ENCODE results near the gene FRMD4A. TPM values are rescaled to one million over a fixed set of nuclear protein-coding genes. Genes with fewer than 3 reads are reported as not detected.

The FRMD4A gene
- polyA plus RNA-seq, 3 donors = 67.7 to 83.0 (median 75.9) TPM

- DNase-seq (ENCODE audit: low read depth in 3 of 3, low spot score in 2 of 3) = no peak
These were observed 135.3 kb downstream of the FRMD4A start for GRCh38 chr10:14195433-14195832.

- DNase-seq (ENCODE audit: low read depth in 3 of 3, low spot score in 2 of 3) = no peak
These were observed 138.0 kb downstream of the FRMD4A start for GRCh38 chr10:14192746-14193145.

- DNase-seq (ENCODE audit: low read depth in 3 of 3, low spot score in 2 of 3) = no peak
These were observed 138.9 kb downstream of the FRMD4A start for GRCh38 chr10:14191871-14192270.

- DNase-seq (ENCODE audit: low read depth in 3 of 3, low spot score in 2 of 3) = no peak
These were observed 139.3 kb downstream of the FRMD4A start for GRCh38 chr10:14191407-14191806.

- no peak for DNase-seq (ENCODE audit: low read depth in 3 of 3, low spot score in 2 of 3)
These were observed 140.0 kb downstream of the FRMD4A start for GRCh38 chr10:14190702-14191101.

- no peak for DNase-seq (ENCODE audit: low read depth in 3 of 3, low spot score in 2 of 3)
These were observed 144.5 kb downstream of the FRMD4A start for GRCh38 chr10:14186245-14186644.

- DNase-seq (ENCODE audit: low read depth in 3 of 3, low spot score in 2 of 3) = no peak
These were observed 145.2 kb downstream of the FRMD4A start for GRCh38 chr10:14185316-14186045.

GRCh38 chr10:14184841-14185315 lies 145.8 kb downstream of the FRMD4A start:
- no peak for DNase-seq (ENCODE audit: low read depth in 3 of 3, low spot score in 2 of 3)

GRCh38 chr10:14182781-14183180 lies 147.9 kb downstream of the FRMD4A start:
- no peak for DNase-seq (ENCODE audit: low read depth in 3 of 3, low spot score in 2 of 3)

- no peak for DNase-seq (ENCODE audit: low read depth in 3 of 3, low spot score in 2 of 3)
These were observed 149.2 kb downstream of the FRMD4A start for GRCh38 chr10:14181567-14181936.

GRCh38 chr10:14180911-14181566 lies 149.7 kb downstream of the FRMD4A start:
- no peak for DNase-seq (ENCODE audit: low read depth in 3 of 3, low spot score in 2 of 3)

GRCh38 chr10:14179251-14179650 lies 151.5 kb downstream of the FRMD4A start:
- no peak for DNase-seq (ENCODE audit: low read depth in 3 of 3, low spot score in 2 of 3)

- no peak for DNase-seq (ENCODE audit: low read depth in 3 of 3, low spot score in 2 of 3)
These were observed 156.8 kb downstream of the FRMD4A start for GRCh38 chr10:14173706-14174594.

- DNase-seq (ENCODE audit: low read depth in 3 of 3, low spot score in 2 of 3) = no peak
These were observed 157.4 kb downstream of the FRMD4A start for GRCh38 chr10:14173391-14173705.

- DNase-seq (ENCODE audit: low read depth in 3 of 3, low spot score in 2 of 3) = no peak
These were observed 158.3 kb downstream of the FRMD4A start for GRCh38 chr10:14172336-14172950.

- no peak for DNase-seq (ENCODE audit: low read depth in 3 of 3, low spot score in 2 of 3)
These were observed 159.4 kb downstream of the FRMD4A start for GRCh38 chr10:14171336-14171735.

- DNase-seq (ENCODE audit: low read depth in 3 of 3, low spot score in 2 of 3) = no peak
These were observed 167.2 kb downstream of the FRMD4A start for GRCh38 chr10:14163377-14164086.

- DNase-seq (ENCODE audit: low read depth in 3 of 3, low spot score in 2 of 3) = no peak
These were observed 167.9 kb downstream of the FRMD4A start for GRCh38 chr10:14162629-14163344.

- no peak for DNase-seq (ENCODE audit: low read depth in 3 of 3, low spot score in 2 of 3)
These were observed 168.7 kb downstream of the FRMD4A start for GRCh38 chr10:14162061-14162460.

- DNase-seq (ENCODE audit: low read depth in 3 of 3, low spot score in 2 of 3) = no peak
These were observed 170.4 kb downstream of the FRMD4A start for GRCh38 chr10:14160299-14160698.

Data from right renal cortex interstitium (tissue), 3 donors.